Measurements from ENCODE around the gene STPG1. TPM values are rescaled to one million over a fixed set of nuclear protein-coding genes. Genes with fewer than 3 reads are reported as not detected.

STPG1 gene
- total and polyA plus RNA-seq, 2 of the 13 experiments (the other 11 are each of a cell fraction or from before 2014, with no cell fraction given), result 3.4 to 4.3 TPM

DNA sequence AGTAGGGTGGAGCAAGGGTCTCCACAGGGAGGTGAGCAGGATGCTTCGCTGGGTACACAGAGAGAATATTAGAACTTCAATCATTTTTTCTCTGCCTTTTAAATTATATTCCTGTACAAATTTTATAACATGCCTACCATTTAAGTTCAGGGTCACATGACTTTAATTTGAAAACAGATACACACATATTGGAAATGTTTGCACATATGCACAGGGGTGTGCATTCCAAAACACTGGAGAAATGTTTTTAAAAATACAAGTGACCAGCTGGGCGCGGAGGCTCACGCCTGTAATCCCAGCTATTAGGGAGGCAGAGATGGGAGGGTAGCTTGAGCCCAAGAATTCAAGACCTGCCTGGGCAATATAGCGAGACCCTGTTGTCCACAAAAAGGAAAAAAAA, 41.7 kb upstream of the STPG1 start:
- no peak for FAIRE-seq
- Histone ChIP-seq H4K20me1 (ENCODE audit: insufficient read depth, low read length) (no peaks in the 10 kb centered on the region), H3K4me1 (ENCODE audit: insufficient read depth, low read length) (no peaks in the 10 kb centered on the region), H3K79me2 (ENCODE audit: insufficient read depth, low read length) (no peaks in the 10 kb centered on the region), H3K4me3 (replicated peaks in 1 of 3; ENCODE audit: insufficient read depth in 1 of 3, low read depth in 2 of 3, low read length in 3 of 3) (no peak overlapping the region), H3K9ac (ENCODE audit: insufficient read depth, low read depth, low read length) (no peak overlapping the region), H3K9me3 (ENCODE audit: low read length) (no peaks in the 10 kb centered on the region), H3K27me3 (ENCODE audit: control insufficient read depth in 1 of 2, insufficient read depth in 2 of 2, low read length in 2 of 2) (no peaks in the 10 kb centered on the region), H3K27ac (ENCODE audit: extremely low read length, insufficient read depth, low read length) (no peak overlapping the region), H2AFZ (ENCODE audit: low read length) (no peak overlapping the region), H3K4me2 (ENCODE audit: low read depth, low read length) (no peak overlapping the region), H3K36me3 (replicated peaks in 1 of 2; ENCODE audit: control insufficient read depth in 1 of 2, insufficient read depth in 2 of 2, low read length in 2 of 2) (peaks cover 0 to 9% of the 10 kb centered on the region in 2 experiments; a peak in 2 of 5 replicates)
- CTCF ChIA-PET (ENCODE audit: low intra/inter-chr PET ratio, low total read pairs), result no interaction called here
- DNase-seq (ENCODE audit: low spot score), result no peak
- TF ChIP-seq ZKSCAN5 (CRISPR knock-in tag; IDR thresholded peaks at IDR 0.05) (no peak), TERF1 (CRISPR knock-in tag; IDR thresholded peaks at IDR 0.05) (no peak), NRL (CRISPR knock-in tag; IDR thresholded peaks at IDR 0.05; ENCODE audit: borderline replicate concordance) (no peak), CHCHD3 (CRISPR knock-in tag; IDR thresholded peaks at IDR 0.05) (no peak), PHB2 (IDR thresholded peaks at IDR 0.05; ENCODE audit: partially characterized antibody) (no peak), RXRB (CRISPR knock-in tag; IDR thresholded peaks at IDR 0.05; ENCODE audit: borderline replicate concordance) (no peak)
- TF ChIP-seq, protein P1, sequence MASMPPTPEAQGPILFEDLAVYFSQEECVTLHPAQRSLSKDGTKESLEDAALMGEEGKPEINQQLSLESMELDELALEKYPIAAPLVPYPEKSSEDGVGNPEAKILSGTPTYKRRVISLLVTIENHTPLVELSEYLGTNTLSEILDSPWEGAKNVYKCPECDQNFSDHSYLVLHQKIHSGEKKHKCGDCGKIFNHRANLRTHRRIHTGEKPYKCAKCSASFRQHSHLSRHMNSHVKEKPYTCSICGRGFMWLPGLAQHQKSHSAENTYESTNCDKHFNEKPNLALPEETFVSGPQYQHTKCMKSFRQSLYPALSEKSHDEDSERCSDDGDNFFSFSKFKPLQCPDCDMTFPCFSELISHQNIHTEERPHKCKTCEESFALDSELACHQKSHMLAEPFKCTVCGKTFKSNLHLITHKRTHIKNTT (CRISPR knock-in tag; IDR thresholded peaks at IDR 0.05), result no peak
- ATAC-seq, result no peak
- intact Hi-C loops (cut with micrococcal nuclease; ENCODE audit: unreplicated experiment) (no loop called here), in situ Hi-C loops (cut with HindIII; ENCODE audit: extremely low pct_ligation_motif_present, low pct_unique_long_range_greater_than_20kb) (no loop called here)
- no TSS peak for BruUV-seq (replicated peaks)
- WGBS (ENCODE audit: low lambda C conversion rate), result 100% methylated on average over 5 of the region's 5 CpGs
- POLR2A ChIA-PET, result no interaction called here

Measured in HepG2 (cell line).